ENCODE results near the gene COL9A3. TPM values are rescaled to one million over a fixed set of nuclear protein-coding genes. Genes with fewer than 3 reads are reported as not detected.

COL9A3 gene
- total and polyA plus RNA-seq, 11 donors, result 0.67 to 6.0 (median 2.0) TPM

GRCh38 chr20:62794007-62794724, 22.7 kb upstream of the COL9A3 start:
- H3K36me3 ChIP-seq, result peaks cover 0 to 18% (median 13%) of the 10 kb centered on the region in 9 donors
- intact Hi-C loops (cut with DNase I), result loop anchor here in 9 of 10 donors (5.0 to 10.0 kb wide), 9 partner anchors 127 to 492 kb away; partner anchors contain the start of genes ADRM1 (in 2 of the 9) and CABLES2 (in 2 of the 9)

GRCh38 chr20:62795023-62795761, 21.7 kb upstream of the COL9A3 start:
- H3K27ac ChIP-seq, result peak overlapping the region in 11 of 12 donors; percentile 75 to 96 (median 93)
- ATAC-seq, result peak in 1 of 4 donors; percentile 5
- 0 to 1% (median 1%) methylated on average over 31 to 68 of the region's 68 CpGs for WGBS, 4 donors
- peak overlapping the region; percentile 31 to 97 (median 78) for H3K4me3 ChIP-seq
- H3K36me3 ChIP-seq, result peaks cover 0 to 26% (median 23%) of the 10 kb centered on the region in 9 donors
- DNase-seq, result peak in 4 of 5 donors; percentile 46 to 82 (median 60)
- TF ChIP-seq POLR2A (IDR thresholded peaks at IDR 0.05) (no peak), CTCF (IDR thresholded peaks at IDR 0.05) (no peak)
- H3K9me3 ChIP-seq, result no peaks in the 10 kb centered on the region
- peaks cover 4 to 50% (median 23%) of the 10 kb centered on the region in 12 donors for H3K4me1 ChIP-seq
- intact Hi-C loops (cut with DNase I), result loop anchor here in 3 of 10 donors (10.0 kb wide), 3 partner anchors 290 to 490 kb away; partner anchors contain the start of genes ADRM1 (in 1 of the 3) and CABLES2 (in 1 of the 3)
- H3K27me3 ChIP-seq, result no peaks in the 10 kb centered on the region

More at GRCh38 chr20:62794007-62794724, 22.7 kb upstream of the COL9A3 start:
- TF ChIP-seq POLR2A (IDR thresholded peaks at IDR 0.05) (peak; percentile 71 to 93), CTCF (IDR thresholded peaks at IDR 0.05) (no peak)
- H3K4me1 ChIP-seq, result peaks cover 4 to 50% (median 23%) of the 10 kb centered on the region in 12 donors
- peak overlapping the region; percentile 14 to 96 (median 92) for H3K27ac ChIP-seq
- 1 to 2% (median 1%) methylated on average over 24 to 69 of the region's 69 CpGs for WGBS, 4 donors
- H3K27me3 ChIP-seq, result no peaks in the 10 kb centered on the region
- H3K4me3 ChIP-seq, result peak overlapping the region; percentile 31 to 97 (median 78)
- ATAC-seq (peak; percentile 89 to 94 (median 92)), DNase-seq (peak; percentile 96 to 100 (median 97))
- H3K9me3 ChIP-seq, result no peaks in the 10 kb centered on the region

- Histone ChIP-seq H3K4me3 (peak overlapping the region; percentile 53 to 97 (median 78)), H3K27ac (peak overlapping the region in 11 of 12 donors; percentile 71 to 96 (median 93)), H3K36me3 (peaks cover 0 to 37% (median 30%) of the 10 kb centered on the region in 9 donors), H3K4me1 (peaks cover 3 to 54% (median 28%) of the 10 kb centered on the region in 12 donors), H3K27me3 (no peaks in the 10 kb centered on the region), H3K9me3 (no peaks in the 10 kb centered on the region)
- TF ChIP-seq CTCF (IDR thresholded peaks at IDR 0.05), result no peak
- TF ChIP-seq POLR2A (IDR thresholded peaks at IDR 0.05), result no peak
- intact Hi-C loops (cut with DNase I), result loop anchor here in 3 of 10 donors (10.0 kb wide), 3 partner anchors 292 to 492 kb away; partner anchors contain the start of genes ADRM1 (in 1 of the 3) and CABLES2 (in 1 of the 3)
- ATAC-seq (no peak), DNase-seq (no peak)
- 15 to 31% (median 22%) methylated on average over 19 to 53 of the region's 53 CpGs for WGBS, 4 donors
Measured at GRCh38 chr20:62796699-62797491, 20.0 kb upstream of the COL9A3 start.
